Aorta (tissue), 5 donors: ENCODE measurements around the gene TULP4. TPM values are rescaled to one million over a fixed set of nuclear protein-coding genes. Genes with fewer than 3 reads are reported as not detected.
A peak's percentile ranks its signal among the peaks of the same experiment; 100 is the strongest.

Experiments
- ATAC-seq: fragments of 200-7000 bp; cut with Tn5 transposase; one replicate; pipeline ENCODE4 v1.9.1; 2022; ENCODE audit warnings: moderate library complexity; ENCODE audit not compliant: low FRiP score
- DNase-seq, 2 donors: peaks; one replicate each; pipeline ENCODE4 v3.0.0-alpha.2; 2020
- H3K27ac ChIP-seq, 2 donors: one replicate each; pipeline ENCODE4 v1.5.1; 2013; ENCODE audit warnings: low read length in 2 of 2, mild to moderate bottlenecking in 2 of 2, moderate library complexity in 2 of 2, control low read depth in 1 of 2, inconsistent platforms in 1 of 2, low read depth in 1 of 2
- H3K27me3 ChIP-seq, 2 donors: one replicate each; pipeline ENCODE4 v1.6.1; 2013; ENCODE audit warnings: control low read depth in 1 of 2, low read length in 1 of 2, mild to moderate bottlenecking in 1 of 2, moderate library complexity in 1 of 2; ENCODE audit not compliant: insufficient read depth in 2 of 2, control insufficient read depth in 1 of 2
- H3K36me3 ChIP-seq, 2 donors: one replicate each; pipeline ENCODE4 v1.6.1; 2013; ENCODE audit warnings: control low read depth in 1 of 2, low read length in 1 of 2, mild to moderate bottlenecking in 1 of 2; ENCODE audit not compliant: insufficient read depth in 2 of 2, control insufficient read depth in 1 of 2
- H3K4me1 ChIP-seq, 2 donors: one replicate each; pipeline ENCODE4 v1.6.1; 2013; ENCODE audit warnings: low read length in 2 of 2, control low read depth in 1 of 2, mild to moderate bottlenecking in 1 of 2, moderate library complexity in 1 of 2; ENCODE audit not compliant: insufficient read depth in 2 of 2, control insufficient read depth in 1 of 2
- H3K4me3 ChIP-seq, 2 donors: one replicate each; pipeline ENCODE4 v1.5.1; 2013; ENCODE audit warnings: low read length in 2 of 2, control low read depth in 1 of 2, mild to moderate bottlenecking in 1 of 2
- H3K9me3 ChIP-seq: one replicate; pipeline ENCODE4 v1.6.1; 2013; ENCODE audit warnings: mild to moderate bottlenecking, low read length; ENCODE audit not compliant: control insufficient read depth
- WGBS, 2 donors: extraction: QIAGEN DNeasy Blood & Tissue Kit; methylation state at CpG; one replicate each; pipeline ENCODE4 v1.1.7; 2013; 5-methylcytosine and 5-hydroxymethylcytosine counted together
- intact Hi-C, 2 donors: fragments of 100-400 bp; cut with DNase I; formaldehyde crosslinking; loops; one replicate each; pipeline versions ENCODE4 v1.14.2 to v1.15.0; 2022
- polyA plus RNA-seq, 2 donors: library from polyadenylated mRNA; stranded (reverse); fragments of 200-250 nt; gene quantifications; one replicate each; pipeline ENCODE4 v1.2.3, GENCODE V29; 2013
- total RNA-seq, 2 donors: library from RNA; stranded (reverse); fragmentation: NEBNext Ultra II Directional; extraction: Animal tissue kit (Norgen Biotek cat#: 25700); gene quantifications; one replicate each; pipeline ENCODE4 v1.2.1, GENCODE V29; 2021
- donor health status: healthy with polysubstance abuse.
- donor health status: Bipolar disorder and iron deficiency.
- donor health status: DM: no; HTN: no; CAD: no.
- donor health status: DM: no; HTN: no; CAD: no.
- donor health status: DM: yes; HTN: yes; CAD: no.

The TULP4 gene
- total and polyA plus RNA-seq, 4 donors = 2.4 to 86.1 (median 40.0) TPM

DNA sequence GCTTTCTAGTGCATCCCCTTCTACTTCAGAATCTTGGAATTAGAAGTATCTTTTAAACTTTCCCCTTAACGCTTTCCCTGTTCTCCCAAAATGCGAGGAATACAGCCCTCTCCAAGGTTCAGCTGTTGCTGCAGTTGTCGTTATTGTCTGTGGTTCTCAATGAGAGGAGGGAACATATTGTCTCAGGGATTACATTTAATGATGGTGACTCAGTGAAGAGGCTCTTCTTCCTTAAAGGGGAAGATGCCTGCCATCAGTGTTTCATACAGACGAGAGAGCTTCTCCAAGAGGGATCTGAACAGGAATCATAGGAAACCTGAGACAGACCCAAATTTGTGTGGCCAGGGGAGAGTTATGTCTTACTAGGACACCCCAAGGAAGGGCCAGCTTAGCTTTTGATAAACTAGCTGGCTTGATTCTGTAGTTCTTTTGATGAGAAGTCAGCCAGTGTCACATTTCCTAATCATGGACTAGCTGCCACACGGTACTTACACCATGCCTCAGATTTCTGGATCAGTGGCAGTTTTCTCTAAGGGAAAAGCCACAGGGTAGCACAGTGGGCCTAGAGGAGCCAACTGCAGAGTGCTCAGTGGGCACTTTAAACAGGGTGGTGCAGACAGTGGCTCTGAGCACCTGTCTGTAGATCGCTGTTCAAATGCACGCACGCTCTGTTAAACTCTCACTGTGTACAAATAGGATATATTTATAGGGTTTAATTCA, 187.9 kb downstream of the TULP4 start:
- Histone ChIP-seq H3K9me3 (no peaks in the 10 kb centered on the region), H3K27ac (no peak overlapping the region), H3K36me3 (peaks cover 5% of the 10 kb centered on the region in 2 donors), H3K27me3 (no peaks in the 10 kb centered on the region), H3K4me1 (no peaks in the 10 kb centered on the region), H3K4me3 (no peak overlapping the region)
- DNase-seq (no peak), ATAC-seq (no peak)
- 92 to 94% methylated on average over 8 of the region's 8 CpGs for WGBS, 2 donors
- intact Hi-C loops = no loop called here

DNA sequence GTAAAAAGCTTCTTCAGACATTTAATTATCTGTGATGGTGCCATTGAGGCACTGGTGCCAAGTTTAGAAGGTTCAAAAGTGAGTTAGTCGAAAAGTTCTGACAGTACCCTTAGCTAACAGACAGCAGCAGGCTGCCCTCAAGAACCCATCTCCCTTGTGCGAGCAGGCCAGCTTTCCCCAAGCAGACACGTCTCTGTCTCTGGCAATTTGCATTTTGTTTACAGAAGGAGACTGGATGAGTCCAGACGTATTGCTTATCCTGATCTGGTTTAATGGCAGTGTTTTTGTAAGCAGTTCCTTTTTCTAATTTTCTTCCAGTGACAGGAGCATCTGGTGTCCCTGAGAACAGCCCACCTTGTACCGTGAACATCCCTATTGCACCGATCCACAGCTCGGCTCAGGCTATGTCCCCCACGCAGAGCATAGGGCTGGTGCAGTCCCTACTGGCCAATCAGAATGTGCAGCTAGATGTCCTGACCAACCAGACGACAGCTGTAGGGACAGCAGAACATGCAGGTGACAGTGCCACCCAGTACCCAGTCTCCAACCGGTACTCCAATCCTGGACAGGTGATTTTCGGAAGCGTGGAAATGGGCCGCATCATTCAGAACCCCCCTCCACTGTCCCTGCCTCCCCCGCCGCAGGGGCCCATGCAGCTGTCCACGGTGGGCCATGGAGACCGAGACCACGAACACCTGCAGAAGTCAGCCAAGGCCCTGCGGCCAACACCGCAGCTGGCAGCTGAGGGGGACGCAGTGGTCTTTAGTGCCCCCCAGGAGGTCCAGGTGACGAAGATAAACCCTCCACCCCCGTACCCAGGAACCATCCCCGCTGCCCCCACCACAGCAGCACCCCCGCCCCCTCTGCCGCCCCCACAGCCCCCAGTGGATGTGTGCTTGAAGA, 189.3 kb downstream of the TULP4 start:
- DNase-seq (no peak), ATAC-seq (no peak)
- intact Hi-C loops = no loop called here
- no peaks in the 10 kb centered on the region for H3K9me3 ChIP-seq
- H3K4me3 ChIP-seq = no peak overlapping the region
- peaks cover 5% of the 10 kb centered on the region in 2 donors for H3K36me3 ChIP-seq
- H3K27ac ChIP-seq = no peak overlapping the region
- no peaks in the 10 kb centered on the region for H3K27me3 ChIP-seq
- WGBS, 2 donors = 94 to 95% methylated on average over 25 to 26 of the region's 26 CpGs
- H3K4me1 ChIP-seq = no peaks in the 10 kb centered on the region

DNA sequence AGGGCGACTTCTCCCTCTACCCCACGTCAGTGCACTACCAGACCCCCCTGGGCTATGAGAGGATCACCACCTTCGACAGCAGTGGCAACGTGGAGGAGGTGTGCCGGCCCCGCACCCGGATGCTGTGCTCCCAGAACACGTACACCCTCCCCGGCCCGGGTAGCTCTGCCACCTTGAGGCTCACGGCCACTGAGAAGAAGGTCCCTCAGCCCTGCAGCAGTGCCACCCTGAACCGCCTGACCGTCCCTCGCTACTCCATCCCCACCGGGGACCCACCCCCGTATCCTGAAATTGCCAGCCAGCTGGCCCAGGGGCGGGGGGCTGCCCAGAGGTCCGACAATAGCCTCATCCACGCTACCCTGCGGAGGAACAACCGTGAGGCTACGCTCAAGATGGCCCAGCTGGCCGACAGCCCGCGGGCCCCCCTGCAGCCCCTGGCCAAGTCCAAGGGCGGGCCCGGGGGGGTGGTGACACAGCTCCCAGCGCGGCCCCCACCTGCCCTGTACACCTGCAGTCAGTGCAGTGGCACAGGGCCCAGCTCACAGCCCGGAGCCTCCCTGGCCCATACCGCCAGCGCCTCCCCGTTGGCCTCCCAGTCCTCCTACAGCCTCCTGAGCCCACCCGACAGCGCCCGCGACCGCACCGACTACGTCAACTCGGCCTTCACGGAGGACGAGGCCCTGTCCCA, 190.1 kb downstream of the TULP4 start:
- no peaks in the 10 kb centered on the region for H3K27me3 ChIP-seq
- no peak for DNase-seq
- H3K4me1 ChIP-seq = no peaks in the 10 kb centered on the region
- peak; percentile 17 for ATAC-seq
- H3K9me3 ChIP-seq = no peaks in the 10 kb centered on the region
- WGBS, 2 donors = 92 to 94% methylated on average over 42 to 43 of the region's 43 CpGs
- no peak overlapping the region for H3K4me3 ChIP-seq
- H3K27ac ChIP-seq = no peak overlapping the region
- intact Hi-C loops = no loop called here
- peaks cover 5 to 7% of the 10 kb centered on the region in 2 donors for H3K36me3 ChIP-seq

DNA sequence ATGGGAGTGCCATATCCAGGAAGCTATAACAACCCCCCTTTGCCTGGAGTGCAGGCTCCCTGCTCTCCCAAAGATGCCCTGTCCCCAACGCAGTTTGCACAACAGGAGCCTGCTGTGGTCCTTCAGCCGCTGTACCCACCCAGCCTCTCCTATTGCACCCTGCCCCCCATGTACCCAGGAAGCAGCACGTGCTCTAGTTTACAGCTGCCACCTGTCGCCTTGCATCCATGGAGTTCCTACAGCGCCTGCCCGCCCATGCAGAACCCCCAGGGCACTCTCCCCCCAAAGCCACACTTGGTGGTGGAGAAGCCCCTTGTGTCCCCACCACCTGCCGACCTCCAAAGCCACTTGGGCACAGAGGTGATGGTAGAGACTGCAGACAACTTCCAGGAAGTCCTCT, 191.0 kb downstream of the TULP4 start:
- H3K27ac ChIP-seq = no peak overlapping the region
- no peaks in the 10 kb centered on the region for H3K9me3 ChIP-seq
- no peaks in the 10 kb centered on the region for H3K4me1 ChIP-seq
- WGBS, 2 donors = 93 to 94% methylated on average over 7 of the region's 7 CpGs
- H3K27me3 ChIP-seq = no peaks in the 10 kb centered on the region
- no peak for DNase-seq
- no peak for ATAC-seq
- H3K4me3 ChIP-seq = no peak overlapping the region
- intact Hi-C loops = no loop called here
- H3K36me3 ChIP-seq = peaks cover 5 to 7% of the 10 kb centered on the region in 2 donors

DNA sequence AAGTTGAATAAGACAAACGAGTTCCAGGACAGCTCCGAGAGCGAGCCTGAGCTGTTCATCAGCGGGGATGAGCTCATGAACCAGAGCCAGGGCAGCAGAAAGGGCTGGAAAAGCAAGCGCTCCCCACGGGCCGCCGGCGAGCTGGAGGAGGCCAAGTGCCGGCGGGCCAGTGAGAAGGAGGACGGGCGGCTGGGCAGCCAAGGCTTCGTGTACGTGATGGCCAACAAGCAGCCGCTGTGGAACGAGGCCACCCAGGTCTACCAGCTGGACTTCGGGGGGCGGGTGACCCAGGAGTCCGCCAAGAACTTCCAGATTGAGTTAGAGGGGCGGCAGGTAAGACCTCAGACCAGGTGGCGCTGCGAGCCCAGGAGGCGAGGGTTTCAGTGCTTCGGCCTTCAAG, 191.6 kb downstream of the TULP4 start:
- 95% methylated on average over 25 of the region's 25 CpGs for WGBS, 2 donors
- intact Hi-C loops = no loop called here
- H3K4me1 ChIP-seq = no peaks in the 10 kb centered on the region
- H3K36me3 ChIP-seq = peaks cover 4 to 5% of the 10 kb centered on the region in 2 donors
- no peak overlapping the region for H3K27ac ChIP-seq
- no peaks in the 10 kb centered on the region for H3K27me3 ChIP-seq
- no peak overlapping the region for H3K4me3 ChIP-seq
- ATAC-seq (no peak), DNase-seq (no peak)
- H3K9me3 ChIP-seq = no peaks in the 10 kb centered on the region

DNA sequence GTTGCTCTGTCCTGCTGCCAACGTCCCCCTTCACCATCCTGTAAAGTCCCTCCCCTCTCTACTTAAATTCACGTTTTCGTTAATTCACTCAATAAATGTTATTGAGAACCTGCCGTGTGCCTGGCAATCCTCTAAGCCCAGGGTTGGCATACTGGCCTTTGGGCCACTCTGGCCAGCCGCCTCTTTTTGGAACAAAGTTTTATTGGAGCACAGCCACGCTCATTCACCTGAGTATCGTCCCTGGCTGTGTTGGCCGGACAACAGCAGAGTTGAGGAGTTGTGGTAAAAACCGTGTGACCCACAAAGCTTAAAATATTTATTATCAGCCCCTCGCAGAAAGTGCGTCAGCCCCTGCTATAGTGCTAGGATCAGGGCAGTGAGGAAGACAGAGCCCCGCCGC, 192.9 kb downstream of the TULP4 start:
- no peaks in the 10 kb centered on the region for H3K4me1 ChIP-seq
- H3K4me3 ChIP-seq = no peak overlapping the region
- ATAC-seq = no peak
- intact Hi-C loops = no loop called here
- H3K27me3 ChIP-seq = no peaks in the 10 kb centered on the region
- no peak for DNase-seq
- H3K36me3 ChIP-seq = peaks cover 0 to 5% of the 10 kb centered on the region in 2 donors
- no peaks in the 10 kb centered on the region for H3K9me3 ChIP-seq
- WGBS, 2 donors = 90 to 92% methylated on average over 13 of the region's 13 CpGs
- no peak overlapping the region for H3K27ac ChIP-seq

DNA sequence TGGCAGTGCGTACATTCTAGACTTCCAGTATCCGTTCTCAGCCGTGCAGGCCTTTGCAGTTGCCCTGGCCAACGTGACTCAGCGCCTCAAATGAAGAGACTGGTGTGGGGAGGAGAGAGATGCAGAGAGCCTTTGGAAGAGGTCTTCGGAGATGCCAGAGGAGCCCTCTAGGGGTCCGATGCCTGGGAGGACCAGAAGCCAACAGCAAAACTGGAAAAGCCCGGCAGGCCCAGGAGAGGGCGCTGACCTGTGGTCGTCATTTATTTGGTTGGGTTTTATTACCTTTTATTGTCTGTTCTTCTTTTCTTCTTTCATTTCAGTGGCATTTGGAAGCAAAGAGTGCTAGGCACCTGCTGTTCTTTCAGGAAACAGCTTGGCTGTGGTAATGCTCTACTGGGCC, 194.3 kb downstream of the TULP4 start:
- Histone ChIP-seq H3K4me1 (no peaks in the 10 kb centered on the region), H3K4me3 (no peak overlapping the region), H3K27me3 (no peaks in the 10 kb centered on the region), H3K9me3 (no peaks in the 10 kb centered on the region), H3K36me3 (peaks cover 0 to 3% of the 10 kb centered on the region in 2 donors), H3K27ac (no peak overlapping the region)
- ATAC-seq = no peak
- no peak for DNase-seq
- intact Hi-C loops = no loop called here
- 62 to 70% methylated on average over 10 of the region's 10 CpGs for WGBS, 2 donors

DNA sequence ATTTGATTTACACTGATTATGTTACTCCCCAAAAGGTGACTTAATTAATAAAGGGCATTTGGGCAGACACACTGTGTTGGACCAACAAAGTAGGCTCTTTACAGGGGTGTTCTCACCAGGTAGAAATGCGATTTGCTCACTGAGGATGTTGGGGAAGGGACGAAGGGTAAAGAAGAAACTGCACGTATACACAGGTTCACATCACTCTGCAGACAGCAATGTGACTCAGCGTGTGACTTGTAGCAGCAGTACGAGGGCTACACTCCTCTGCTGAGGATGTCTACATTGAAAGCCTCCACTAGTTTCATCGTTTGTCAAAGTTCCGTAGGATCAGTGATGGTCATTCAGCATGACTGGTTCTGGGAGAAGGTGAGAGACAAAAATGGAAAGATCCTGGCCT, 194.9 kb downstream of the TULP4 start:
- 89 to 93% methylated on average over 7 of the region's 7 CpGs for WGBS, 2 donors

More for the DNA sequence above, 194.9 kb downstream of the TULP4 start:
- Histone ChIP-seq H3K4me3 (no peak overlapping the region), H3K4me1 (no peaks in the 10 kb centered on the region), H3K27ac (no peak overlapping the region), H3K9me3 (no peaks in the 10 kb centered on the region), H3K27me3 (no peaks in the 10 kb centered on the region), H3K36me3 (peaks cover 0 to 2% of the 10 kb centered on the region in 2 donors)
- intact Hi-C loops = no loop called here
- DNase-seq = no peak
- no peak for ATAC-seq
